CD4-positive, alpha-beta T cell treated with Interleukin-21 for 1 hour (primary cell): ENCODE data around the gene OVCA2.

Source experiments
- DNase-seq: peaks from one replicate; pipeline ENCODE4 v3.0.0-alpha.2; 2020

The OVCA2 gene

GRCh38 chr17:2067048-2067561 lies 25.3 kb downstream of the OVCA2 start:
- DNase-seq, result no peak

- no peak for DNase-seq
These were observed 25.8 kb downstream of the OVCA2 start for GRCh38 chr17:2067608-2068024.

DNA sequence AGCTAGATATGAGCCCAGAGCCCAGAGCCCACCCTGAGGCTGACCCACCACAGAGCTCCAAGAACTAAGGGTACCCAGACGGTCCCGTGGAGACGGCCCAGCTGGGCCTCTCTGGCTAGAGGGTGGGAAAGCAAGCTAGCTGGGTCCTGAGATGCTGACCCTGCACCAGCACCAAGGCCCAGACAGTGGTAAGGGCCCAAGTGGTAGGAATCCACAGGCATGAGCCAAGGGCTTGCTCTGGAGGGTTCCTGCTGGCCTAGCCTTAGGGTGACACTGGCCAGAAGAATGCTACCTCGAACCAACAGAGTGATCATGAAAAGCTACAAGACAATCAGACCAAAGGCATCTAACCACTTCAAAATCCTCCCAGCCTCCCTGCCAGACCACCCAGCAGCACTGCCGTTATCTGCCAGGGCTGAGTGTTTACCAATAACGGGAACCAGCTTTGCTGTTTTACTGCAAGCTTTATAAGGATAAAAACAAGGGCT lies 26.3 kb downstream of the OVCA2 start:
- no peak for DNase-seq

DNA sequence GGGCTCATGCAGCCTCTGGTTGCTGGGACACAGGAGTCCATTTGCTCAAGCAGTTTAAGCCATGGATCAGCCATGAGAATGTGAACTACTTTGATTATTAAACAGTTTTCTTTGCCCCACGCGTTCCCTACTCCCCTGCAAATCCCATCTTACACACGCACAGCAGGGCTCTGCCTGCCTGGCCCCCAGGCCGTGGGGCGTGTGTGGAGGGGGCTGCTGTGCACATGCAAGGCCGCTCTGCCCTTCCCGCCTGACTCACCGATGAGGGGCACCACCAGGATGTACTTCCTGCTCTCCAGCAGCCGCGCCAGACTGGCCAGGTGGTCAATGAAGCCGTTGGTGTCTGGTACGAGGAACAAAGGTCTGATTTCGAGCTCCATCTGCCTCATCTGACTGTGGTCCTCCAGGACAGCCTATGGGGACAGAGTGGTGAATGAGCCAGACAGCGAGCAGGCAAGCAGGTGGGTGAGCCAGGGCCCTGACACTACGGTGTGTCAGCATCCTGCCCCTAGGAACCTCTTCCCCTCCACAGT lies 26.8 kb downstream of the OVCA2 start:
- no peak for DNase-seq

GRCh38 chr17:2070241-2071023 lies 28.6 kb downstream of the OVCA2 start:
- DNase-seq, result no peak

DNA sequence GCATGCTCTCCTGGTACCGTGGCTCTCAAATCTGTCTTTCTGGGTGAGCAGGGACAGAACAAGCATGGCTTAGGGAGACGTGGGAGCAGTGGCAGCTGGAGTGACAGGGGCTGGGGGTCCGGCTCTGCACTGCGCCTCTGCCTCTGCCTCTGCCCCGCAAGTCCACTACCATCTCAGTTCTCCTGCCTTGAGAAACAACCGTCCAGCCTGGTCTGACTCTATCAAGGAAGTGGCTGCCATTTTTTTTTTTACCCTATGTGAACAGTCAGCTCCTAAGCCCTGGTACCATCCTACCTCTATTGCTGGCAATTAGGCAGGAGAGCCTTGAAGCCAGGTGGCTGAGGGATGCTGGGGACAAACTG lies 29.2 kb downstream of the OVCA2 start:
- DNase-seq, result no peak

GRCh38 chr17:2071455-2072281 lies 29.8 kb downstream of the OVCA2 start:
- no peak for DNase-seq

DNA sequence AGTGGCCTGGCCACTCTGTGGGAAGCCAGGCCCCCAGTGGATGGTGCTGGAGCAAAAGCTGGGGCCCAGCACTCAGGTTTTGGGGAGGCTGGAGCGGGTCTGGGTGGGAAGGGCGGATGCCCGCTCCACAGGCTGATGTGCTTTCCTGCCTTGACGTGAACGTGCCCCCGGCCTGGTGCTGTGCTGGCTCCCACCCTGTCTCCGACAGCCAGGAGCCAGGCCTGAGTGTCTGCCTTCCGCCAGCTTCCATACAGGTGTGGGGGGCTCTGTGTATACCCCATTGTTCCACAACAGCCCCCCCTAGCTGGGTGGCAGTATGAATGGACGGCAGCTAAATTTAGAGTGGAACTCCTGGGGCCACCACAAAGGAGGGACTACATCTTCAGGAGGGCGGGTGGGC lies 33.1 kb downstream of the OVCA2 start:
- no peak for DNase-seq

DNA sequence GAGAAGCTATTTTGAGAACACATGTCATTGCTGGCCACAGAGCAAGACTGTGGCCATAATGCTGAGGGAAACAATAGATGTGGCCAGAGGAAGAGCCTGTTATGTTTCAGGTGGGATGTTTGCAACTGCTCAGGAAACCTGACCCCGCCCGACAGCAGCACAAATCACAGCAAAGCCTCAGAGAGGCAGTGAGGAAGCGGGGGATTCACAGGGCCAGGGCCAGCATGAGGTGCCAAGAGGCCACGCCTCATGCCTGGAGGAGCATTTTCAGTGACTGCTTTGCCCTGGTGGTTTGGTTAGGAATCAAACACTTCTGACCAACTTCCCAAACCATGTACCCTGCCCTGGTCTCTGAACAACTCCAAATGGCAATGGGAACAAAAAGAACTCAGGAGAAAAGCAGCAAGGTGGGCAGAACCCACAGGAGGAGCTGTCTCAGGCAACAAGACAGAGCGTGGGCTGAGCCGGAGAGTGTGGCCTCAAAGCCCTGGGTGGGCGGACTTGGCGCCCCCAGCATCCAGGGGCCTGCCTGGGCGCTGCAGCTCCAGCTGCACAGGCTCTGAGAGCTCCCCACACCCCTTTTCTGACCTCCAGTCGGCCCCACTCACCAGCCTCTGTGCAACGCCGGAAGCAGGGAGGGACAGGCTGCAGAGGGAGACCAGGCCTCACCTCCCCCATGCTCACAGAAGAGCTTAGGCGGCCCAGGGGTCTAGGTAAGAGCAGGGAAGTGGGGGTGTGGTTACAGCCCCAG lies 33.7 kb downstream of the OVCA2 start:
- no peak for DNase-seq

DNA sequence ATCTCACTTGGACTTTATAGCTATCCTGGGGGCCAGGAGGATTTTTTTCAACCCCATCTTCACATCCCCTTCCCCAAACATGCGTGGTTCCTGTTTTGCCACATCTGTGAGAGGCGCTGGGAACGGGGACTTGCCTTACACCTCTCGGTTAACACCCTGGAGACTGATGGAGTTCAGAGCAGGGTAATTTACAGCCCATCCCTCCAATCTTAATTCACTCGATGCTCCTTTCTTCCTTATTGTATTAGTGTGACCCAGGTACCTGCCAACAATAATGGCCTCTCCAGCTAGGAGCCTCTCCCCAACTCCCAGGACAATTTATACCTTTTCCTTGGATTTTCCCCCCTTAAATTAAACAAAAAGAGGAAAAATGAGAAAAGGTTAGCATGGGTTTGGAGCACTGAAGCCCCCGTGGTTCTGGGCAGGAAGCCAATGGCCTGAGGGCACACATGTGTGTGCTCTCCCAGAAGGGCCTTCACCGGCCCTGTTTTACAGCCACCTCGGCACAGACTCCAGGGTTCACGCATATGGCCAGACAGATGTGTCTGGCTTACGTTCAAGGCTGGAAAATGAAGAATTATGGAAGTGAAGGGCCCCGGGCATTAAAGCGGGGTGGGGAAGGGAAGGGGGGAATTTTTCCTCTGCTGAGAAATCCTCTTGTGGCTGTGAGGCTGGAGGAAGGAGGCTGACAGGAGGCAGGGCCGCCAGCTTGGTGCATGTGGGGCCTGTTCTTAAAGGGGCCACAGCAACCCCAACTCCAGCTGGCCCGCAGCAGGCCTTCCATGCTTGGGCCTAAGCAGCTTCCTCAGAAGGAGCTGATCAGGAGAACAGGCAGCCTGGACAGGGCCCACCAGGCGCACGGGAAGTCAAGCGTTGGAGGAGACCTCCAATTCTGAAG lies 34.5 kb downstream of the OVCA2 start:
- no peak for DNase-seq

DNA sequence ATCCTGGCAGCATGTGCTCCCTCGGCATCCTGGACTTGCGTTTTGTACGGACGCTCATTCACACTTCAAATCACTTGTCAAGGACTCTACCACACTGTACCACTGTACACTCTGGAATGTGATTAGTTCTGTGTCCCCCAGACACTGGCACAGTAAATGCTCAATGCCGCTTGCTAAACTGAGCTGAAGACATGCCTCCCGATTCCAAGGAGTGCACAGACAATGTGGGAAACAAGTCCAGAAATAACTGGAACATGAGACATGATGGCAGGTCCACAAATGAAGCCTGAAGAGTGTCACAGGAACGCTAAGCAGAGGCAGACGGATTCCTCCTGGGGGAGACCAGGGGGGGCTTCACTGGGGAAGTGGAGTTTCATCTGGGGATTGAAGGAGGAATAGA lies 35.2 kb downstream of the OVCA2 start:
- DNase-seq, result no peak

DNA sequence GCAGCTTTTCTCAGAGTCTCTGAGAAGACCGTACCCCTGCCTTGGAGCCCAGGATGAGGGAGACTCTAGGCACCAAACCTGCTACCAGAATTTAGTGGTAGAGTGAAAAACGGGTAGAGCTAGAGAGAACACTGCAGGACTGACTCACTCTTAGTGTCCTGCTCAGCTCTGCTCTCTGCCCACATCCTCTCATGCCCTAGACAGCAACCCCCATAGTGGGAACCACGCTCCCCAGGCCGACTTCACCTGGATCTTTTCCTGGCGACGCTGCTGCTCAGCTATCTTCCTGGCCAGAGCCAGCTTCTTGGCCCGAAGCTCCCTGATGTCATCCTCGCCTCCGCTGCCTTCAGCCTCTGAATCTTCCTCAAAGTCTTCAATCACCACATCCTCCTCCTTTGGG lies 39.7 kb downstream of the OVCA2 start:
- no peak for DNase-seq

- no peak for DNase-seq
These were observed 40.4 kb downstream of the OVCA2 start for GRCh38 chr17:2082003-2082781.

- DNase-seq, result peak; percentile 31
These were observed 41.8 kb downstream of the OVCA2 start for GRCh38 chr17:2083613-2084035.

DNA sequence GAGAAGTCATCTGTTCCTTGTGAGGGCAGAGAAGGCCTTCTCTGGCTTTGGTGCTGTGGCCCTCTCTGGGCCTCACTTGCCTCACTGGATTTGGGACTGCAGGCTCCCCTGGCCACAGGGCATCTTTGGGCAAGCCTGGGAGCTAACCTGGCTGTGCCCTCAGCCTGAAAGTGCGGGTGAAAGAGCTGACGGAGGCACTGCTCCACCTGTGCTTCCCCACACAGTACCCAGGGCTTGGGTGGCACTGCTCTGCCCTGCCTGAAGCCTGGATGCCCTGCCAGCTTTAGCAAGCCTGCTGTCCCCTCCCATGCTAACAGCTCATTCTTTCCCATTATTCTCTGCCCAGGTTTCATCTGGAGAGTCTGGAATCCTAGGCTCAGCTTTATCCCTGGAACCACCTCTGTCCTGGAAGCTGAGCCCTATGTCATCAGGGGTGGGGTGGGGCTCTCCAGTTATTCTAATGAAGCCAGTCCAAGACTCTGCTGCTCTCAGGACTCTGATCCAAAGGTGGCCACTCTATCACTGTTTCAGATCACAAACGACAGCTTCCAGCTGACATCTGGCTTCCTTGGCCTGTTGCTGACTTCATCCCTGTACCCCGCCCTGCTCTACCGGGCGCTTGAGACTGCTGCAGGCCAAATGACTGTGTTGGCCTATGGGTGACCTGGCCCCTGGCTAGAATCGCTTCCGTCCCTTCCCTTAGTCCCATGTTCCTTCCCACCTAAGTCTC lies 42.4 kb downstream of the OVCA2 start:
- DNase-seq, result no peak

DNA sequence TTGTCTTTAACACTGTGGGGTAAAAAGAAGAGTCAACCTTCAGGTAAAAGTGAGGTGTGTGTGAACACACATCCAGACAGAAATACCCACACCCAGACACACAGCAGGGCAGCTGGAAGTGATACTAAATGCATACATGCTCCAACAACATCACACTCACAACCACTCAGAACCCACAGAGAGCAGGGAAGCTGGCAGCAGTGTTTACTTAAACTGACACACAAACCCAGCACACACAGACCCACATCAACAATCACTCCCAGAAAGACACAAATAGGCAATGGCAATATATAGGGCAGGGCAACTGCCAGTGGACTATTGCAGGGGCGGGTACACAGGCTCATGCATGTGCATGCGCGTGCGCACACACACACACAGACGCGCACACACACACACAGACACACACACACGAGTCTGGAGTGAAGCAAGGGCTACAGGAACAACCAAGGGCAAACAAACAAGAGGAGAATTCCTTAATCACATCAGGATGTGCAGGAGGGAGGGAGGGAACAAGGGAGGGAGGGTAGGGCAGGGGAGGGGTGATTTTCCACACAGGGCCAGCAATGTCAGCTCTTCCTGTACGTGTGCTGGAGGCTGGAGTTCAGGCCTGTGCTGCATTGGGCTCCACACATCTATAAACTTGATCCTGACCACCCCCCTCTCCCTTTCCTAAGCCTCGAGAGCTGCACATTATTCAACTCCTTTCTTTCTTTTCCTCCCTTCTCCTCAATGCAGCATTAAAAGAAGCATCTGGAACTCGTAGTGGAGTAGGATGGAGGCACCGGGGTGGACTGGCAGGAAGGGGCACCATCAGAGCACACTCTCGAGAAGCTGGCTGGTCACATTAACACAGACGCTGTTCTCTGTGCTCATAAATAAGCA lies 43.2 kb downstream of the OVCA2 start:
- DNase-seq, result no peak

DNA sequence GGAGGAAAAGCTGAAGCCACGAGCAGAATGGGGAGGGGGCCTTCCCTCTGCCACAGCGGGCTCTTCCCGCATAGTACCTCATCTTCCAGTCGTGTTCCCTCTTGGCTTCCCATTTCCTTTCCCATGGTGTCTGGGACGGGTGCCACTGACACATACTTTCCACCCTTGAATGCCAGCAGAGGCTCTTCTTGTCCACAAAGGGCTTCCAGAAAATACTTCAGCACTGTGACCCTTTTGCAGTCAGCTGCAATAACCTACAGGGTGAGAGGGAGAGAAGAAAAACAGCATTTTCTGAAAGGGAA lies 43.8 kb downstream of the OVCA2 start:
- no peak for DNase-seq

- no peak for DNase-seq
These were observed 44.5 kb downstream of the OVCA2 start for GRCh38 chr17:2086306-2086705.

- DNase-seq, result peak; percentile 53
These were observed 45.9 kb downstream of the OVCA2 start for GRCh38 chr17:2087597-2088211.
